HG03571 (cell line): ENCODE measurements around the gene CHI3L2.

Experiments used
- ATAC-seq: cut with Tn5 transposase; IDR thresholded peaks from one replicate; pipeline ENCODE4 v1.9.1; 2021; ENCODE audit not compliant: unreplicated experiment

Gene CHI3L2

DNA sequence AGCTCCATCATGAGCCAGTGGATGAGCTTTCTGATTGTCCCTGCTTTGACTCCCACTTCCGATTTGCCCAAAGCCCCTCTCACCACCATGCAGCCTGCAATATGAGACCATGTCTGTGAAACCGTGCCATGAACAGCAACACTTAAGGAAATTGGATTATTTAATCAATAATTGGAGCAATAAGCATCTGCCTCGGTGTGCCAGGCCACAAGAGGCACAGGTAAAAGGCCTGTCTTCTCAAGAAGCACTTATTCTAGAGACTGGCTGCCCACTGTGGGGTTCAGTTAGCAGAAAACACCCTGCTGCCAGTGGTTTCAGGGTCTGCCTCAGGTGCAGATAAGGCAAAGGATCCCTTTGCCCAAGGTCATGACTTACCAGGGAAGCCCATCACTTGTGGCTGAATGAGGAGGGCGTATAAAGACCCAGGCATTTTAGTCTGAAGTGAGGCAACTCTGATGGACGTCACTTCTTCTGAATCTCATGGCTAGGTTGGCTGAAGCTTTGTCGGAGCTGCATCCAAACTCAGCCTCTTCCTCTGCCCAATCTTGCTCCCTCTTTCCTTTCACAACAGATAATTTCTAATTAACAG, 7.1 kb upstream of the CHI3L2 start:
- ATAC-seq = no peak

DNA sequence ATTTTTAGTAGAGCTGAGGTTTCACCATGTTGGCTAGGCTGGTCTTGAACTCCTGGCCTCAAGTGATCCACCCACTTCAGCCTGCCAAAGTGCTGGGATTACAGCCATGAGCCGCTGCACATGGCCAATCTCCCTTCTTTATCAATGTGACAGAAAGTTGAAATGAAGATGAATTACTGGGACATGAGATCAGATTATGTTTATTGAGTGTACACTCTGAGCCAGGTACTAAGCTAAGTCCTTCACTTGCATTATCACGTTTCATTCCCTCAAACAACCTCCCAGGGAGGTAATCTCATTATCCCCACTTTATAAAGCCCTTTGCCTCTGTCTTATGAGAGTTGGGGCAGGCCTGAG, 6.3 kb upstream of the CHI3L2 start:
- no peak for ATAC-seq

- peak; percentile 53 for ATAC-seq
Measured at GRCh38 chr1:111221633-111222291, 5.8 kb upstream of the CHI3L2 start.

DNA sequence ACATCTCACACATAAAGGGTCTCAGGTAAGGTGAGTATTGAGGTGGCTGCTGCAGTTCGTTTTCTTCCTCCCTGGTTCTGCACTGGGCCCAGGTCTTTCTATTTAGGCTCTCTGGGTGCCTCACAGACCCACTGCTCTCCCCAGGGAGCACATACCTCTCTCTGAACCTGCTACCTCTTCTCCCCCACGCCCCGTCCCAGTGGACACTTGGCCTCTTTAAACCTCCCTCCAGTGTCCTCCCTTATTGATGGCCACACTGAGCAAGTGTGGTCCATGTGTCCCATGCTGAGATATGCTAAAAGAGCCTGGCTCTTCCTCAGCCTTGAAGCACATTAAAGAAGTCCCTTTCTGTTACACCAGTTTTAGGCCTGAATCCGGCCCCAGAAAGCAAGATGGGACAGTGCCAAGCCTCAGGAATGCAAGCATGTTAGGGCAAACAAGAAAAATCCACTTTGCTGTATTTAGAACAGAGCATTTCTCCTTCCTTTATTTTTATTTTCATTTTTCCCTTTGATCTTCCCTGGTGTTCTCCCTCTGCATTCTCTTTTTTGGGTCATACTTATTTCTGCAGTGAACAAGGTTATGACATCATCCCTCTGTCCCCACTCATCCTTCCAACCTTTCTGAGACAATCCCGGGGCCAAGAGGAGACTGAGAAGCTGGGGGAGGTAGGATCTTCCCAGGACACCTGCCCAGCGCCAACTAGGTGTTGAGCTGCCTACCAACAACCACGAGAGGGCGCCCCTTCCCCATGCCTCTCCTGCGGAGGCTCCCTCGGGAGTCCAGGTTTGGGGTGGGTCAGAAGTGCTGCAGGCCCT, 5.0 kb upstream of the CHI3L2 start:
- peak; percentile 22 for ATAC-seq

DNA sequence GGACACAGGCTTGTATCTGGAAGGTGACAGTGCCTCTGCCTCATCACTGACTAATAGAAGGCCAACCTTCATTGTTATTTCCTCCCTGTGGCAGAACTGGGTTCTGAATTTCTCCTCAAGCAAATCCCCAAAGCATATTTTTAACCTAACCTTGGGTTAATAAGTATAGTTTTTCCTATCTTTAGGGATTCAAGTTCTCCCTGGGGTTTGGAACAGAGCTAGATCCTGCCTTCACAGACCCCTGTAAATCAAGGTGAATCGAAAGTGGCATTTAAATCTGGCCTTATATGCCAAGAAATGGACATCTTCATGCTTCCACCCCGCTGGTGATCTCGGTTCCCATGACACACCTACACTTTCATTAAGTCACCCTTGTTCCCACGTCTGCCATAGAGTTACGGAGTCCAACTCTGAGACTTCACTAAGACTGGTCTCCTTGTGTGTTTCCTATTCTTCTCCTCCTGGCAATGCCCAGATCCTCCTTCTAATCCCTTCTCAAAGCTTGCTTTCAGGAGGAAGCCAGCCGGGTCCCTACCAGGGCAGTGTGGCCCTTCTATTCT, 4.3 kb upstream of the CHI3L2 start:
- no peak for ATAC-seq

GRCh38 chr1:111225091-111225490, 2.4 kb upstream of the CHI3L2 start:
- ATAC-seq = no peak

DNA sequence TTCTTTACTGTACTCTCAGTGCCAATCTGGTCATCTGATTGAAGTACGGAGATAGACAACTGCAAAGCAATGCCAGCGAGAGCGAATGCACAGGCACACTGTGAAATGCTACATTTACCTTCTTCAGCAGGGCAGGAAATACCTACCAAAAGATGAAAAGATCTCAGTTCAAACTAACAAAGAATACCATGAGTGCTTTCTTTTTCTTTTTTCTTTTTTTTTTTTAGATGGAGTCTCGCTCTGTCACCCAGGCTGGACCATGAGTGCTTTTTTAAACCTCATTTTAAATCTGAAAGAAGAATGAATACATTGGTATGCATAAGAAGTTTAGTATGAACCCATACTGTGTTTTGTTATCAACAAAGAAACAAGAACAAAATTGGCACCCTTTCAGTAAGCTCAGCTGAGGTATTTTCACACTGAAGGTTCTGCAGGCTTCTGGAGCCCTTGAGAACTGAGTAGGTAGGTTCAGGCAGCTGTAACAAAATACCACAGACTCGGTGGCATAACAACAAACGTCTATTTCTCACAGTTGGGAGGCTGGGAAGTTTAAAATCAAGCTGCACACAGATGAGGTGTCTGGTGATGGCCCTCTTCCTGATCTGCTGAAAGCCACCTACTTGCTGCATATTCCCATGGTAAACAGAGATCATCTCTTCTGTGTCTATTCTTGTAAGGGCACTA, 1.7 kb upstream of the CHI3L2 start:
- ATAC-seq = no peak

GRCh38 chr1:111227851-111228747, 586 bp downstream of the CHI3L2 start:
- no peak for ATAC-seq

GRCh38 chr1:111228748-111229126, 1.2 kb downstream of the CHI3L2 start:
- ATAC-seq = no peak

DNA sequence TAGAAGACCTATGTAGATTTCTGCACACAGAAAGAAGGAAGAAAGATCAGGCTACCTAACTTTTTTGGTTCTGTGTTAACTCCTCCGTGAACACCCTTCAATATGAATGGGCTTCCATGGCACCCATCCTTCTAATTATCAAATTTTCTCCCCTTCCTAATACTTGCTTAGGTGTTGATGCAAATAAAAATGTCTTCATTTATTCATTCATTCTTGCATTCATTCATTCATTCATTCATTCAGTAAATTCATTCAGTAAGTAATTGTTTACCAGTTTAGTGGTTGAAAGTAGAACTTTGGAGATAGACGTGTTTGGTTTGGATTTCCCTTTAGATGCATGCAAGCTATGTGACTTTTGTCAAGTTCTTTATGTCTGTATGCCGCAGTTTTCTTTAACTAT, 4.6 kb downstream of the CHI3L2 start:
- no peak for ATAC-seq

DNA sequence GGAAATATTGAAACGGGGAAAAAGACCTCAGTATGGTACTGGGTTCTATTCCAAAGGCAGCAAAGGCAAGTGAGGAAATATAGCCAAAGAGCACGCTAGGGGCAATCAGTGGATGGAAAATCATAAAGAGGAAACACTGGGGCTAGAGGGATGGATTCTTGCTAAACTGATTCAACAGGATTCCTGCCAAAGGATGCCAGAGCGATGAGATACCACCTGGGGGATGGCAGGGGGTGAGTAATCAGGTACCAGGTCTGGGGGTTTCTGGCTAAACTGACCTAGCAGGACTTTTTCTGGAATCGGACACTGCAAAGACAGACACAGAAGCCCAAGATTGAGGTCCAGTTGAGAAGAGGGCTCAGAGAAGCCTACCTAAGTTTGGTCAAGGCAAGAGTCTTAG, 6.7 kb downstream of the CHI3L2 start:
- ATAC-seq = no peak

- no peak for ATAC-seq
Measured at GRCh38 chr1:111234866-111235265, 7.4 kb downstream of the CHI3L2 start.

- ATAC-seq = no peak
Measured at GRCh38 chr1:111236379-111236778, 8.9 kb downstream of the CHI3L2 start.

- no peak for ATAC-seq
Measured at GRCh38 chr1:111236806-111237205, 9.3 kb downstream of the CHI3L2 start.

DNA sequence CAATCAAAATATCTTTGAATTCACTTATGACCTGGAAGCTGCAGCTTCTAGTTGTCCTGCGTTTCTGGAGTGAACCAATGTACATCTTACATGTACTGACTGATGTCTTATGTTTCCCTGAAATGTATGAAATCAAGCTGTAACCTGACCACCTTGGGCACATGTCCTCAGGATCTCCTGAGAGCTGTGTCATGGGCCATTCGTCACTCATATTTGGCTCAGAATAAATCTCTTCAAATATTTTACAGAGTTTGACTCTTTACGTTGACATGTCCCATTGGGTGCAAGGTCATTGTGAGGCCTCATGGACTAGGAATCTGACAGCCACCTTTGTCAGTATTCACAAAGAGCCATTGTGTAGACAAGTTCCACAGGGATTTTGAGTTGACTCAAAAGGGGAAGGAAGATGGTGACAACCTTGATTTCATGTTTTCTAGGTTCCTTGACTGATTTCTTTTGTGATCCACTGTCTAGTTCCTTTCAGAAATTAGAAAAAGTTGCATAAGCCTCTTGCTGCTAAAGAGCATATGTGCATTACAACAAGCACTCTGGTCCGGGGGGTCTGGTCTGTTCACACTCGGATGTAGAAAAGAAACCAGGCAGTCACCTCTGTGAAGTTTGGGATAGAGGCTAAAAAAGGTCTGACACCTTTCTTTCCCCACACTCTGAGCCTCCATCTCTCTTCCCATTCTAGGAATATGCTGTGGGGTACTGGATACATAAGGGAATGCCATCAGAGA, 10.7 kb downstream of the CHI3L2 start:
- ATAC-seq = no peak

- no peak for ATAC-seq
Measured at GRCh38 chr1:111241797-111242196, 14.3 kb downstream of the CHI3L2 start.

GRCh38 chr1:111242805-111243523, 15.5 kb downstream of the CHI3L2 start:
- no peak for ATAC-seq

- no peak for ATAC-seq
Measured at GRCh38 chr1:111247125-111247838, 19.8 kb downstream of the CHI3L2 start.
